SK-N-MC (cell line): ENCODE measurements around the gene NPBWR2.

Source experiments
- EZH2 ChIP-seq: fragments of 200-600 bp; sonication (generic); IDR thresholded peaks from one replicate; pipeline ENCODE4 v1.6.1; 2017; ENCODE audit warnings: antibody characterized with exemption
- POLR2AphosphoS5 ChIP-seq: IDR thresholded peaks from 2 replicates; pipeline ENCODE4 v1.6.1; 2012; ENCODE audit warnings: mild to moderate bottlenecking, low read depth, low read length, borderline replicate concordance

DNA sequence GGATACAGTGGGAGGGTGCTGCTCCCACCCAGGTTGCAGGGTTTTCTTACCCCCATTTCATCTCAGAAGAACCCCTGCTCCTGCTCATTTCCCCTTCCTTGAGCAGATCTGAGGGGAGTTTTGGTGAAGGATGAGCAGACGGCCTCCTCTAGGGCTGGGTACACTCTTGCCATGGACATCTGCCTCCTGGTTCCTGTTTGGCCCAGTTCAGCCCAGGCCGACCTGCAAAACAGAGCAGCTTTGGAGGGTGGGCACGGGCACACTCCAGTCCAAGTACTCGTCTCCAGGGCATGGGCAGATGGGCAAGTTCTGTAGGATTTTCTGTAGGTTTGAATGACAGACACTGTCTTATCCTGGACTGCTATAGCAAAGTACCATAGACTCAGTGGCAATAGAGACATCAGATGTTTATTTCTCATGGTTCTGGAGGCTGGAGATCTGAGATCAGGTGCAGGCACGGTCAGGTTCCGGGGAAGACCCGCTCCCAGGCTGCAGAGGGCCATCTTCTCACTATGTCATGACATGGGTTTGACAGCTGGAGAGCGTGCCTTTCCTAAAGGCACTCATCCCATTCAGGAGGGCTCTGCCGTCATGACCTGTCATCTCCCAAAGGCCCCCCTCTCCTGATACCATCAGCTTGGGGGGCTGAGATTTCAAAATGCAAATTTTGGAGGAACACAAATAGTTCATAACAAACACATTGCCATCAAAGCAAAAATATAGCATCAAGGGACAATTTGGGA, 6.2 kb downstream of the NPBWR2 start:
- no peak for TF ChIP-seq POLR2AphosphoS5
- no peak for TF ChIP-seq EZH2
